ENCODE measurements around the gene MITF. TPM values are rescaled to one million over a fixed set of nuclear protein-coding genes. Genes with fewer than 3 reads are reported as not detected.

Gene MITF
- polyA plus RNA-seq, 1 donor from 2014 or later: not detected

DNA sequence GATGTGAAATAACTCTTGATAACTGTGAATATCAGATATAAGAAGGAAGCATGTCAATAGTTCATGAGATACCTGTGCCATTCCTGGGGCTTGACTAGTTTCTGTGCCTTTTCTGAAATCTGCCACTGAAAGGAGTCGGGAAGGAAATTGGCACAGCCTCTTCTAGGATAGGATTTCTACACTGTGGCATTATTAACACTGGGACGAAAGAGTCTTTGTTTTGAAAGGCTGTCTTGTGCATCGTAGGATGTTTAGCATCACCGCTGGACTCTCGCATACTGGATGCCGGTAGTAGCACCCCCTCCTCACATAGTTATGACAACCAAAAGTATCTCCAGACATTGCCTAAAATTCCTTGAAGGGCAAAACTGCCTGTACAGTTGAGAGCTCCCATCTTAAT is 182.4 kb downstream of the MITF start:
- no peak overlapping the region for H3K4me2 ChIP-seq (ENCODE audit: low read length)
- no peaks in the 10 kb centered on the region for H3K79me2 ChIP-seq (replicated peaks; ENCODE audit: insufficient read depth, low read length)
- H3F3A ChIP-seq (ENCODE audit: insufficient read depth, low read length, poor library complexity, severe bottlenecking): no peaks in the 10 kb centered on the region
- no peak overlapping the region for H3K27ac ChIP-seq (ENCODE audit: low read length)
- H3K27me3 ChIP-seq (ENCODE audit: insufficient read depth, low read depth, low read length): no peaks in the 10 kb centered on the region
- H3K9ac ChIP-seq (ENCODE audit: low read length): no peak overlapping the region
- no peaks in the 10 kb centered on the region for H4K20me1 ChIP-seq (ENCODE audit: insufficient read depth)
- no peaks in the 10 kb centered on the region for H3K36me3 ChIP-seq (ENCODE audit: insufficient read depth, low read length)
- H3K4me3 ChIP-seq (ENCODE audit: low read length): no peak overlapping the region
- no peaks in the 10 kb centered on the region for H3K9me3 ChIP-seq (ENCODE audit: low read length)
- H3K9me2 ChIP-seq (ENCODE audit: insufficient read depth, low read length): no peaks in the 10 kb centered on the region
- H2AFZ ChIP-seq (ENCODE audit: low read depth, low read length): no peak overlapping the region
- TF ChIP-seq, protein P1, sequence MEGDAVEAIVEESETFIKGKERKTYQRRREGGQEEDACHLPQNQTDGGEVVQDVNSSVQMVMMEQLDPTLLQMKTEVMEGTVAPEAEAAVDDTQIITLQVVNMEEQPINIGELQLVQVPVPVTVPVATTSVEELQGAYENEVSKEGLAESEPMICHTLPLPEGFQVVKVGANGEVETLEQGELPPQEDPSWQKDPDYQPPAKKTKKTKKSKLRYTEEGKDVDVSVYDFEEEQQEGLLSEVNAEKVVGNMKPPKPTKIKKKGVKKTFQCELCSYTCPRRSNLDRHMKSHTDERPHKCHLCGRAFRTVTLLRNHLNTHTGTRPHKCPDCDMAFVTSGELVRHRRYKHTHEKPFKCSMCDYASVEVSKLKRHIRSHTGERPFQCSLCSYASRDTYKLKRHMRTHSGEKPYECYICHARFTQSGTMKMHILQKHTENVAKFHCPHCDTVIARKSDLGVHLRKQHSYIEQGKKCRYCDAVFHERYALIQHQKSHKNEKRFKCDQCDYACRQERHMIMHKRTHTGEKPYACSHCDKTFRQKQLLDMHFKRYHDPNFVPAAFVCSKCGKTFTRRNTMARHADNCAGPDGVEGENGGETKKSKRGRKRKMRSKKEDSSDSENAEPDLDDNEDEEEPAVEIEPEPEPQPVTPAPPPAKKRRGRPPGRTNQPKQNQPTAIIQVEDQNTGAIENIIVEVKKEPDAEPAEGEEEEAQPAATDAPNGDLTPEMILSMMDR (IDR thresholded peaks at IDR 0.05; ENCODE audit: poor library complexity, severe bottlenecking): no peak
- TF ChIP-seq MXI1 (conservative IDR thresholded peaks at IDR 0.05; ENCODE audit: poor library complexity, severe bottlenecking) (no peak), SMC3 (conservative IDR thresholded peaks at IDR 0.05; ENCODE audit: poor library complexity) (no peak)

DNA sequence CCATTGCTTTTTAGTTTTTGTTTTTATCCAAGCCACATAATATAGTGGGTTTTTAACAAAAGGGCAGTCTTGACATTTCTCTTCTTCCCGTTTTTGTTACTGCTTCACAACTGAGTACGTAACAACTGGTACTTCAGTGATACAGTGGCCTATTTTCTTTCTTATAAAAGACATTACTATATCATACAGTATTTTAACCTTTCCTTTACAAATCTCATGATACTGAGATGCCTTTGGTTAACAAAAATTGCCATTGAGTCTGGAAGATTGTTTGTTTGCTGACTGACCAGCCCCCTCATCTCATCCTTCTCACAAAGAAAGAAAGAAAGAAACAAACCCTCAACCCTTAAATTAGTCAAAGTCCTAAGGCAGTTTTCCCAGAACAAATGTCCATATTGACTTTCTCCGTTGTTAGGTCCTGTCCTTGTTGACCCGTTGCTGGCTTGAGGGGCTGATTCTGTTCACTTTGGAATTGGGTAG is 183.3 kb downstream of the MITF start:
- Histone ChIP-seq H3K4me3 (ENCODE audit: low read length) (no peak overlapping the region), H3K4me2 (ENCODE audit: low read length) (no peak overlapping the region), H3K9me3 (ENCODE audit: low read length) (no peaks in the 10 kb centered on the region), H4K20me1 (ENCODE audit: insufficient read depth) (no peaks in the 10 kb centered on the region), H3K27ac (ENCODE audit: low read length) (no peak overlapping the region), H3F3A (ENCODE audit: insufficient read depth, low read length, poor library complexity, severe bottlenecking) (no peaks in the 10 kb centered on the region), H3K36me3 (ENCODE audit: insufficient read depth, low read length) (no peaks in the 10 kb centered on the region), H2AFZ (ENCODE audit: low read depth, low read length) (no peak overlapping the region), H3K9me2 (ENCODE audit: insufficient read depth, low read length) (no peaks in the 10 kb centered on the region), H3K9ac (ENCODE audit: low read length) (no peak overlapping the region), H3K79me2 (replicated peaks; ENCODE audit: insufficient read depth, low read length) (no peaks in the 10 kb centered on the region), H3K27me3 (ENCODE audit: insufficient read depth, low read depth, low read length) (no peaks in the 10 kb centered on the region)
- TF ChIP-seq RAD21 (conservative IDR thresholded peaks at IDR 0.05) (no peak), SMC3 (conservative IDR thresholded peaks at IDR 0.05; ENCODE audit: poor library complexity) (no peak), EP300 (conservative IDR thresholded peaks at IDR 0.05; ENCODE audit: poor library complexity, severe bottlenecking) (no peak), MXI1 (conservative IDR thresholded peaks at IDR 0.05; ENCODE audit: poor library complexity, severe bottlenecking) (no peak), TAF1 (IDR thresholded peaks at IDR 0.05; ENCODE audit: low read depth) (no peak), POLR2AphosphoS5 (IDR thresholded peaks at IDR 0.05) (no peak), EZH2 (IDR thresholded peaks at IDR 0.05; ENCODE audit: borderline replicate concordance, insufficient read depth, low read length, poor library complexity, severe bottlenecking) (no peak)
- TF ChIP-seq, protein P2, sequence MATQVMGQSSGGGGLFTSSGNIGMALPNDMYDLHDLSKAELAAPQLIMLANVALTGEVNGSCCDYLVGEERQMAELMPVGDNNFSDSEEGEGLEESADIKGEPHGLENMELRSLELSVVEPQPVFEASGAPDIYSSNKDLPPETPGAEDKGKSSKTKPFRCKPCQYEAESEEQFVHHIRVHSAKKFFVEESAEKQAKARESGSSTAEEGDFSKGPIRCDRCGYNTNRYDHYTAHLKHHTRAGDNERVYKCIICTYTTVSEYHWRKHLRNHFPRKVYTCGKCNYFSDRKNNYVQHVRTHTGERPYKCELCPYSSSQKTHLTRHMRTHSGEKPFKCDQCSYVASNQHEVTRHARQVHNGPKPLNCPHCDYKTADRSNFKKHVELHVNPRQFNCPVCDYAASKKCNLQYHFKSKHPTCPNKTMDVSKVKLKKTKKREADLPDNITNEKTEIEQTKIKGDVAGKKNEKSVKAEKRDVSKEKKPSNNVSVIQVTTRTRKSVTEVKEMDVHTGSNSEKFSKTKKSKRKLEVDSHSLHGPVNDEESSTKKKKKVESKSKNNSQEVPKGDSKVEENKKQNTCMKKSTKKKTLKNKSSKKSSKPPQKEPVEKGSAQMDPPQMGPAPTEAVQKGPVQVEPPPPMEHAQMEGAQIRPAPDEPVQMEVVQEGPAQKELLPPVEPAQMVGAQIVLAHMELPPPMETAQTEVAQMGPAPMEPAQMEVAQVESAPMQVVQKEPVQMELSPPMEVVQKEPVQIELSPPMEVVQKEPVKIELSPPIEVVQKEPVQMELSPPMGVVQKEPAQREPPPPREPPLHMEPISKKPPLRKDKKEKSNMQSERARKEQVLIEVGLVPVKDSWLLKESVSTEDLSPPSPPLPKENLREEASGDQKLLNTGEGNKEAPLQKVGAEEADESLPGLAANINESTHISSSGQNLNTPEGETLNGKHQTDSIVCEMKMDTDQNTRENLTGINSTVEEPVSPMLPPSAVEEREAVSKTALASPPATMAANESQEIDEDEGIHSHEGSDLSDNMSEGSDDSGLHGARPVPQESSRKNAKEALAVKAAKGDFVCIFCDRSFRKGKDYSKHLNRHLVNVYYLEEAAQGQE (IDR thresholded peaks at IDR 0.05; ENCODE audit: borderline replicate concordance): no peak
- TF ChIP-seq, protein P1 (IDR thresholded peaks at IDR 0.05; ENCODE audit: poor library complexity, severe bottlenecking): no peak
